LHCN-M2 (cell line): ENCODE measurements around the gene WFDC5. TPM values are rescaled to one million over a fixed set of nuclear protein-coding genes. Genes with fewer than 3 reads are reported as not detected.

Experiments
- total RNA-seq: library from RNA; depleted of rRNA; stranded (reverse); fragments of >200 nt; gene quantifications from 2 replicates; pipeline ENCODE4 v1.2.3, GENCODE V29; 2014; rRNA removed

Gene WFDC5
- total RNA-seq, 1 experiment from 2014 or later = not detected

Other genes starting within 250 kb of the WFDC5 start
- gene YWHAB, start 229.5 kb downstream of the WFDC5 start, total RNA-seq = 82.3 and 95.3 TPM in 2 replicates
- gene PABPC1L, start 205.1 kb downstream of the WFDC5 start, total RNA-seq = 7.4 and 11.1 TPM in 2 replicates
- 59.3 and 61.7 TPM in 2 replicates for gene TOMM34, start 154.8 kb downstream of the WFDC5 start, total RNA-seq
- 18.2 and 22.3 TPM in 2 replicates for gene STK4, start 148.7 kb downstream of the WFDC5 start, total RNA-seq
- not detected in 2 replicates for gene KCNS1, start 14.0 kb downstream of the WFDC5 start, total RNA-seq
- gene WFDC12, start 9.3 kb upstream of the WFDC5 start, total RNA-seq = not detected in 2 replicates
- gene PI3, start 59.7 kb upstream of the WFDC5 start, total RNA-seq = not detected in 2 replicates
- not detected in 2 replicates for gene SEMG1, start 91.9 kb upstream of the WFDC5 start, total RNA-seq
- gene SEMG2, start 106.2 kb upstream of the WFDC5 start, total RNA-seq = not detected in 2 replicates
- gene SLPI, start 139.4 kb upstream of the WFDC5 start, total RNA-seq = not detected in 2 replicates
- not detected in 2 replicates for gene RBPJL, start 191.7 kb upstream of the WFDC5 start, total RNA-seq
- gene MATN4, start 193.1 kb upstream of the WFDC5 start, total RNA-seq = 0.23 TPM in 1 of 2 replicates, not detected in the other
- gene SDC4, start 233.2 kb upstream of the WFDC5 start, total RNA-seq = 102 and 126 TPM in 2 replicates
- 23.6 and 30.2 TPM in 2 replicates for gene SYS1, start 248.0 kb upstream of the WFDC5 start, total RNA-seq